ENCODE results near the gene RTN4RL1. TPM values are rescaled to one million over a fixed set of nuclear protein-coding genes. Genes with fewer than 3 reads are reported as not detected.

Gene RTN4RL1
- total and polyA plus RNA-seq, 2 of the 4 experiments (the other 2 are of a cell fraction), result under 0.01 to 0.03 TPM

DNA sequence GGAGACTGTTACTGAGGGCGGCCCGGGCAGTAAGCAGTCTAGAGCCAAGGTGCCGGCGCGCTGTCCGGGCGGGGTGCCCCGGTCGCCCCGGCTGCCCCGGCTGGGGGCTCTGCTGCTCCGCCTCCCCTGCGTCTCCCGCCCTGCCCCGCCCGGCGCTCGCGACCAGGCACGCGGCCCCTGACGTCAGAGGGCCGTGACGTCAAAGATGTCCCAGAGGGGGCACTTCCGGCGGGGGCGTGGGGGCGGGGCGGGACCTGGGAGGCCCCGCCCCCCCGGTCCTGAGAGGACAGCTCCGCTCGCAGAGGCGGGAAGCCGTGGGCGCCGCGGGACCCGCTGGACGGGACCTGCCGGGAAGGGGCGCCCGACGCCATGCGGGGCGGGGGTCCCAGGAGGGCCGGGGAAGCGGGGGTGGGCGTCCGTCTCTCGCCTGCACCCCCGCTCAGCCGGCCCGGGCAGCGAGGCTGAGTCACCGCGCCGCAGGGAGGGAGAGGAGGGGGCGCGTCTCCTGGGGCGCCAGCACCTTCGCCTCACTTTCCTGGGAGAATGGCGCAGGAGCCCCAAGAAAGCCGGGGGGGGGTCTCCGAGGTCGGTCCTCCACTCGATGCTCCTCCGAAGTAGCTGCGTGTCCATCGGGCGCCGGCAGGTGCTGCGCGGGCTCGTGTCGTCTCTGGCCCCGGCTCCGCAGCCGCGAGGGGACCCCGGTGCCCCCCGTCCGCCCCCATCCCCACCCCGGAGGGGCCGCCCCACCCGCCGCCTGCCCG is 25.3 kb upstream of the RTN4RL1 start (continued):
- TF ChIP-seq FOS (IDR thresholded peaks at IDR 0.05; ENCODE audit: low read depth, low read length), result peak; percentile 8; the same call in 1 of the 2 replicates
- no peak; the same call in 1 of the 2 replicates for TF ChIP-seq BHLHE40 (IDR thresholded peaks at IDR 0.05; ENCODE audit: low read depth, low read length)
